ENCODE results near the gene CHST11.

The CHST11 gene

GRCh38 chr12:104764225-104765091 lies 307.7 kb downstream of the CHST11 start:
- peak; percentile 43 to 50 for DNase-seq (ENCODE audit: low read depth in 2 of 2)

- peak; percentile 33 to 40 for DNase-seq (ENCODE audit: low read depth in 2 of 2)
Measured at GRCh38 chr12:104767261-104767660, 310.5 kb downstream of the CHST11 start.

- DNase-seq (ENCODE audit: low read depth in 2 of 2): no peak
Measured at GRCh38 chr12:104768033-104768432, 311.3 kb downstream of the CHST11 start.

- DNase-seq (ENCODE audit: low read depth in 2 of 2): no peak
Measured at GRCh38 chr12:104769144-104769561, 312.4 kb downstream of the CHST11 start.

- no peak for DNase-seq (ENCODE audit: low read depth in 2 of 2)
Measured at GRCh38 chr12:104772336-104772735, 315.6 kb downstream of the CHST11 start.

GRCh38 chr12:104775731-104776231 lies 319.0 kb downstream of the CHST11 start:
- DNase-seq (ENCODE audit: low read depth in 2 of 2): no peak

GRCh38 chr12:104779134-104779533 lies 322.4 kb downstream of the CHST11 start:
- no peak for DNase-seq (ENCODE audit: low read depth in 2 of 2)

GRCh38 chr12:104782296-104782695 lies 325.5 kb downstream of the CHST11 start:
- DNase-seq (ENCODE audit: low read depth in 2 of 2): no peak

- no peak for DNase-seq (ENCODE audit: low read depth in 2 of 2)
Measured at GRCh38 chr12:104784592-104784991, 327.8 kb downstream of the CHST11 start.

GRCh38 chr12:104785886-104786285 lies 329.1 kb downstream of the CHST11 start:
- no peak for DNase-seq (ENCODE audit: low read depth in 2 of 2)

GRCh38 chr12:104786352-104786751 lies 329.6 kb downstream of the CHST11 start:
- no peak for DNase-seq (ENCODE audit: low read depth in 2 of 2)

GRCh38 chr12:104788840-104789271 lies 332.1 kb downstream of the CHST11 start:
- no peak for DNase-seq (ENCODE audit: low read depth in 2 of 2)

GRCh38 chr12:104790296-104791125 lies 333.8 kb downstream of the CHST11 start:
- no peak for DNase-seq (ENCODE audit: low read depth in 2 of 2)

GRCh38 chr12:104792570-104792969 lies 335.8 kb downstream of the CHST11 start:
- peak; percentile 46 to 53 for DNase-seq (ENCODE audit: low read depth in 2 of 2)

- DNase-seq (ENCODE audit: low read depth in 2 of 2): no peak
Measured at GRCh38 chr12:104793285-104793684, 336.5 kb downstream of the CHST11 start.

GRCh38 chr12:104793968-104794367 lies 337.2 kb downstream of the CHST11 start:
- no peak for DNase-seq (ENCODE audit: low read depth in 2 of 2)

- no peak for DNase-seq (ENCODE audit: low read depth in 2 of 2)
Measured at GRCh38 chr12:104796475-104796862, 339.7 kb downstream of the CHST11 start.

- DNase-seq (ENCODE audit: low read depth in 2 of 2): no peak
Measured at GRCh38 chr12:104799458-104799857, 342.7 kb downstream of the CHST11 start.

- no peak for DNase-seq (ENCODE audit: low read depth in 2 of 2)
Measured at GRCh38 chr12:104801005-104801404, 344.3 kb downstream of the CHST11 start.

- DNase-seq (ENCODE audit: low read depth in 2 of 2): no peak
Measured at GRCh38 chr12:104801427-104801826, 344.7 kb downstream of the CHST11 start.

GRCh38 chr12:104802208-104802607 lies 345.5 kb downstream of the CHST11 start:
- peak in 1 of 2 experiments; percentile 21 for DNase-seq (ENCODE audit: low read depth in 2 of 2)

GRCh38 chr12:104805186-104805585 lies 348.4 kb downstream of the CHST11 start:
- DNase-seq (ENCODE audit: low read depth in 2 of 2): peak; percentile 50 to 53
